Cardiac fibroblast (primary cell): ENCODE results near the gene HACD4.

ENCODE experiments used
- DNase-seq, 2 donors: peaks; one replicate each; pipeline versions ENCODE4 v3.0.0 to v3.0.0-alpha.2; 2010; ENCODE audit warnings: low read depth in 2 of 2
- H3K4me3 ChIP-seq, 2 donors: replicated peaks in 1 of 2; 1 replicate in 1 of 2; 2 replicates in 1 of 2; pipeline ENCODE4 v1.5.1; 2011; ENCODE audit warnings: low read depth in 2 of 2, low read length in 2 of 2, mild to moderate bottlenecking in 2 of 2, moderate library complexity in 1 of 2
- TF ChIP-seq, protein P1 (sequence below): IDR thresholded peaks from one replicate; pipeline ENCODE4 v1.5.1; 2011; ENCODE audit warnings: low read depth, mild to moderate bottlenecking, low read length, inconsistent platforms

The HACD4 gene

GRCh38 chr9:20988671-20989315 is 42.6 kb downstream of the HACD4 start:
- no peak overlapping the region for H3K4me3 ChIP-seq
- TF ChIP-seq, protein P1, sequence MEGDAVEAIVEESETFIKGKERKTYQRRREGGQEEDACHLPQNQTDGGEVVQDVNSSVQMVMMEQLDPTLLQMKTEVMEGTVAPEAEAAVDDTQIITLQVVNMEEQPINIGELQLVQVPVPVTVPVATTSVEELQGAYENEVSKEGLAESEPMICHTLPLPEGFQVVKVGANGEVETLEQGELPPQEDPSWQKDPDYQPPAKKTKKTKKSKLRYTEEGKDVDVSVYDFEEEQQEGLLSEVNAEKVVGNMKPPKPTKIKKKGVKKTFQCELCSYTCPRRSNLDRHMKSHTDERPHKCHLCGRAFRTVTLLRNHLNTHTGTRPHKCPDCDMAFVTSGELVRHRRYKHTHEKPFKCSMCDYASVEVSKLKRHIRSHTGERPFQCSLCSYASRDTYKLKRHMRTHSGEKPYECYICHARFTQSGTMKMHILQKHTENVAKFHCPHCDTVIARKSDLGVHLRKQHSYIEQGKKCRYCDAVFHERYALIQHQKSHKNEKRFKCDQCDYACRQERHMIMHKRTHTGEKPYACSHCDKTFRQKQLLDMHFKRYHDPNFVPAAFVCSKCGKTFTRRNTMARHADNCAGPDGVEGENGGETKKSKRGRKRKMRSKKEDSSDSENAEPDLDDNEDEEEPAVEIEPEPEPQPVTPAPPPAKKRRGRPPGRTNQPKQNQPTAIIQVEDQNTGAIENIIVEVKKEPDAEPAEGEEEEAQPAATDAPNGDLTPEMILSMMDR: no peak
- peak; percentile 24 to 80 for DNase-seq

DNA sequence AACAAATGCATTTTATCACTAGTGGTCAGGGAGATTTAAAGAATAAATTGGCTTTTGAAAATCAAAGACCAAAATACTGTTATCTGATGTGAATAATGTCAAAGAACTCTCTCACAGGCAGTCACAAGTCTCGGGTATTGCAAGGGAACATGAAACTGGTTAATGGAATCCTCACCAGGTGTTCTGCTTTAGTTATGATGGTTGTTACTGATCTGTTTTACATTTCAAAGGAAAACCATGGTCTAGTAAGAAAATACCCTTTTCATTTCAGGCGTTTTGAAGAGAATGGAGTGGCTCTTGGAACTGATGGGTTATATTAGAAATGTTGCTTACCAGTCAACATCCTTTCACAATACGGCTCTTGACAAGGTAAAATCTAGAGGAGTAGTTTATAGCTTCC is 43.4 kb downstream of the HACD4 start:
- DNase-seq: peak in 1 of 2 donors; percentile 22
- no peak overlapping the region for H3K4me3 ChIP-seq
- TF ChIP-seq, protein P1: no peak

DNA sequence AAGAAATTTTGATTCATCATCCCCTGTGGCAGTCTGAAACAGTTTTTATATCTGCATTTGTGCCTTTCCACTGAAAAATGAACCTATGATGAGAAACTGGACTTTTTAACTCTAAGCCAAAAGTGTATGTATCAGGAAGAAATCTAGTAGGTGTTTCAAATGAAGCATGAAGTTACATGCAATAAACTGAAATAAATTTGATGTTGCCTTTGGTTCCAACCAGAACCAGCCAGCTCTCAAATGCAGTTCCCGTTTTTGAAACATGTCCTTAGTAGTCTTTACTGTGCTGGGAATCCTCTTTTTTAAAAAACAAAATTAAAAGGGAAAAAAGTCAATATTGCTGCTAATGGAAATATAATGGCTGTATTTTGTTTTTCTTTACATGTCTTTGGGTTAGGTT is 43.9 kb downstream of the HACD4 start:
- TF ChIP-seq, protein P1: no peak
- DNase-seq: no peak
- no peak overlapping the region for H3K4me3 ChIP-seq

DNA sequence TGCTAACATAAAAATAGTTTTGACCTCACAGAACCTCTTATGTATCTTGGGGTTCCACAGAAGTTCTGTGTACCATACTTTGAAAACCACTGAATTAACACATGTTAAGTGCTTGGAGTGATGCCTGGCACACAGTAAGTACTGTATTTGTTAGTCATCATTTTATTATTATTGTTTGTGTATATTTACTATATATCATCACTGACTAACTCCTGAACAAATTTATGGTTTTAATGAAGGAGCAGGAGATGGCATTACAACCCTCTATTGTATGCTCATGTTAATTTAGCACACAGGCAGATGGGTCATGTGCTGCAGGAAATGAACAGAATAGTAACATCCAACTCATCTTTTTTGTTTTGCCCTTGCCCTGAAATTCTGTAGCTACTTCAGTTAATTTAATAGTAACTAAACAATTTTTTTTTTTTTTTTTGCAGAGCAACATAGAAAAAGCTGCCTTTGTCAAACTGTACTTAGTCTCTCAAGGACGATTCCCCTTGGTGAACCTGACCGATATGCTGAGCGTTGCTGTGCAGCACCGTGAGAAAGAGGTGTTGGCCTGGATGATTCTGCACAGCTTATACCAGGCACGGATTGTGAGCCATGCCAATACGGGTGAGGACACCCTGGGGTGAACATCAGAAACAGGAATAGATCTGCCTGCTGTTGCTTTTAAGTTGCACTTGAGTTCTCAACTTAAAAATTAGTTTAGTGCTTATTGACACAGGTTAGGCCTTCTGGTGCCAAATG is 45.4 kb downstream of the HACD4 start:
- H3K4me3 ChIP-seq: no peak overlapping the region
- DNase-seq: no peak
- TF ChIP-seq, protein P1: no peak

- H3K4me3 ChIP-seq: no peak overlapping the region
- TF ChIP-seq, protein P1: no peak
- peak in 1 of 2 donors; percentile 9 for DNase-seq
These were observed 46.9 kb downstream of the HACD4 start for GRCh38 chr9:20984506-20984905.

DNA sequence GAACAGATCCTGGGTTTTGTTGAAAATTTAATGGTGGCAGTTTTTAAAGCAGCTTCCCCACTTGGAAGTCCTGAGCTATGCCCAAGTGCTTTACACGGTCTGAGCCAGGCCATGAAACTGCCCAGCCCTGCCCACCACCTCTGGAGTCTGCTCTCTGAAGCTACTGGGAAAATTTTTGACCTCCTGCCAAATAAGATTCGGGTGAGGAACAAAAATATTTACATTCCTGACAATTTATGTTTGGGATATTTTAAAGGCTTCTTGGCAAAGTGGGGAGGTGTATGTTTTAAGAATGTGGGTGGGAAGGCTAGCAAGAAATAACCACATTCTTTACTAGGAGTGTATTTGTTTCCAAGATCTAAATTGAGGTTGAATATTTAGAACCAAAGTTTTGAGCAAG is 50.0 kb downstream of the HACD4 start:
- TF ChIP-seq, protein P1: no peak
- DNase-seq: peak; percentile 60 to 87
- no peak overlapping the region for H3K4me3 ChIP-seq
